Panc1 (cell line): Measurements from ENCODE around the gene PITX1. TPM values are rescaled to one million over a fixed set of nuclear protein-coding genes. Genes with fewer than 3 reads are reported as not detected.

ENCODE experiments used
- ATAC-seq: fragments of 200-7000 bp; cut with Tn5 transposase; 2 replicates; pipeline ENCODE4 v1.9.1; 2020; ENCODE audit warnings: mild to moderate bottlenecking, moderate library complexity
- BruUV-seq: library from RNA; stranded (reverse); fragments of 400-500 nt; replicated peaks from 2 replicates; lab custom pipeline; 2021; lab: Mats Ljungman, UMichigan
- CTCF ChIA-PET: fragments of 300-600 bp; sonication (Branson Sonifier 250); formaldehyde crosslinking; loops from one replicate; lab custom pipeline; 2022; ENCODE audit warnings: antibody characterized with exemption; lab: Charles Lee
- POLR2A ChIA-PET: fragments of 300-600 bp; sonication (Branson Sonifier 250); formaldehyde crosslinking; loops from one replicate; lab custom pipeline; 2022; ENCODE audit warnings: antibody characterized with exemption; lab: Charles Lee
- DNase-seq: peaks from one replicate; pipeline ENCODE4 v3.0.0-alpha.2; 2010; ENCODE audit warnings: low read depth, low spot score
- H3K27ac ChIP-seq: 2 replicates; pipeline ENCODE4 v1.5.1; 2011; ENCODE audit warnings: mild to moderate bottlenecking, low read length, inconsistent platforms
- H3K27me3 ChIP-seq: fragments of 200-500 bp; sonication (Bioruptor generic); 2 replicates; pipeline ENCODE4 v1.6.0; 2014; ENCODE audit warnings: low read length, inconsistent platforms; ENCODE audit not compliant: control insufficient read depth, insufficient read depth
- H3K36me3 ChIP-seq: fragments of 200-500 bp; sonication (Bioruptor generic); 2 replicates; pipeline ENCODE4 v1.5.1; 2014; ENCODE audit warnings: inconsistent platforms, mild to moderate bottlenecking, low read length, moderate library complexity; ENCODE audit not compliant: control insufficient read depth, insufficient read depth
- H3K4me1 ChIP-seq: 2 replicates; pipeline ENCODE4 v1.5.1; 2011; ENCODE audit warnings: inconsistent platforms, mild to moderate bottlenecking, low read length, moderate library complexity; ENCODE audit not compliant: control insufficient read depth, insufficient read depth
- H3K4me3 ChIP-seq, 2 experiments: 2 replicates each; pipeline ENCODE4 v1.5.1; 2011 to 2012; ENCODE audit warnings: low read depth in 2 of 2, low read length in 2 of 2, mild to moderate bottlenecking in 2 of 2, inconsistent platforms in 1 of 2, moderate library complexity in 1 of 2
- H3K9me3 ChIP-seq: fragments of 200-500 bp; sonication (Bioruptor generic); 2 replicates; pipeline ENCODE4 v1.5.1; 2014; ENCODE audit warnings: low read depth, mild to moderate bottlenecking, inconsistent platforms, low read length, moderate library complexity; ENCODE audit not compliant: control insufficient read depth, insufficient read depth
- CTCF ChIP-seq: fragments of 450-650 bp; IDR thresholded peaks from 2 replicates; pipeline ENCODE4 v1.5.1; 2017; ENCODE audit warnings: mild to moderate bottlenecking
- POLR2AphosphoS5 ChIP-seq: IDR thresholded peaks from 2 replicates; pipeline ENCODE4 v1.6.1; 2012; ENCODE audit warnings: mild to moderate bottlenecking, low read depth, low read length, moderate library complexity
- REST ChIP-seq, 2 experiments: IDR thresholded peaks; 2 replicates each; pipeline ENCODE4 v1.6.1; 2011 to 2012; ENCODE audit warnings: low read depth in 2 of 2, control low read depth in 1 of 2, low read length in 1 of 2, mild to moderate bottlenecking in 1 of 2, moderate library complexity in 1 of 2; ENCODE audit not compliant: insufficient read depth in 1 of 2
- SIN3A ChIP-seq: IDR thresholded peaks from 2 replicates; pipeline ENCODE4 v1.6.1; 2012; ENCODE audit warnings: low read depth, mild to moderate bottlenecking, low read length, moderate library complexity, borderline replicate concordance; ENCODE audit not compliant: insufficient read depth
- TCF7L2 ChIP-seq: IDR thresholded peaks from 2 replicates; pipeline ENCODE4 v1.6.1; 2011; ENCODE audit warnings: mild to moderate bottlenecking, low read depth, low read length, inconsistent platforms
- in situ Hi-C: cut with HindIII; loops from 2 replicates; pipeline ENCODE4 v1.10.0; 2016; ENCODE audit warnings: low sequenced_read_pairs, low pct_unique_long_range_greater_than_20kb
- intact Hi-C: fragments of 100-400 bp; cut with micrococcal nuclease; formaldehyde crosslinking; loops from one replicate; pipeline ENCODE4 v1.10.0; 2022; ENCODE audit not compliant: unreplicated experiment
- total RNA-seq: library from RNA; stranded (reverse); gene quantifications from one replicate; pipeline ENCODE4 v1.2.1, GENCODE V29; 2021; ENCODE audit not compliant: unreplicated experiment

Gene PITX1
- total RNA-seq, 1 experiment from 2014 or later = 41.5 TPM

GRCh38 chr5:135032999-135033861 is 798 bp downstream of the PITX1 start:
- ATAC-seq = peak; percentile 9
- Histone ChIP-seq H3K4me1 (peaks cover 24% of the 10 kb centered on the region), H3K27ac (peak overlapping the region; percentile 92), H3K27me3 (no peaks in the 10 kb centered on the region), H3K36me3 (peaks cover 4% of the 10 kb centered on the region; the same call in 1 of the 2 replicates), H3K9me3 (no peaks in the 10 kb centered on the region), H3K4me3 (peak overlapping the region; percentile 76 to 96)
- intact Hi-C loops (loop anchor here (5.0 kb wide), 1 partner anchor 159 kb away; no protein-coding TSS in a partner anchor), in situ Hi-C loops (no loop called here)
- ChIA-PET CTCF (no interaction called here), POLR2A (no interaction called here)
- no TSS peak for BruUV-seq
- TF ChIP-seq CTCF (no peak), POLR2AphosphoS5 (no peak), SIN3A (no peak), TCF7L2 (no peak), REST (IDR thresholded peaks at IDR 0.05; ENCODE audit: insufficient read depth in 1 of 2, low read depth in 2 of 2, low read length in 1 of 2) (no peak)
- no peak for DNase-seq

- intact Hi-C loops (loop anchor here (5.0 kb wide), 1 partner anchor 160 kb away; no protein-coding TSS in a partner anchor), in situ Hi-C loops (no loop called here)
- Histone ChIP-seq H3K27ac (peak overlapping the region; percentile 92), H3K9me3 (no peaks in the 10 kb centered on the region), H3K27me3 (no peaks in the 10 kb centered on the region), H3K36me3 (peaks cover 4% of the 10 kb centered on the region; the same call in 1 of the 2 replicates), H3K4me3 (peak overlapping the region; percentile 76 to 96), H3K4me1 (peaks cover 24% of the 10 kb centered on the region)
- DNase-seq (no peak), ATAC-seq (no peak)
- CTCF ChIA-PET = no interaction called here
- TF ChIP-seq CTCF = no peak
- TF ChIP-seq REST (IDR thresholded peaks at IDR 0.05; ENCODE audit: insufficient read depth in 1 of 2, low read depth in 2 of 2, low read length in 1 of 2) = no peak
- no peak for TF ChIP-seq TCF7L2
- TF ChIP-seq SIN3A = no peak
- TF ChIP-seq POLR2AphosphoS5 = no peak
- POLR2A ChIA-PET = no interaction called here
- BruUV-seq = no TSS peak
Observed at GRCh38 chr5:135032695-135032998, 1.4 kb downstream of the PITX1 start.
